Stimulated activated CD4-positive, alpha-beta T cell treated with anti-CD3 and anti-CD28 coated beads, Interleukin-1b, Interleukin-23, amount 100 ng/mL, for 4 hours (primary cell): ENCODE data around the gene RMRP.
"Not testable (repeated sequence)": the region's sequence is repeated elsewhere in the genome, so short reads cannot be mapped to it uniquely, and the experiment has no call there.

Experiments
- DNase-seq, 2 donors: peaks; one replicate each; pipeline ENCODE4 v3.0.0-alpha.2; 2020; ENCODE audit warnings: low read depth in 2 of 2

Gene RMRP

DNA sequence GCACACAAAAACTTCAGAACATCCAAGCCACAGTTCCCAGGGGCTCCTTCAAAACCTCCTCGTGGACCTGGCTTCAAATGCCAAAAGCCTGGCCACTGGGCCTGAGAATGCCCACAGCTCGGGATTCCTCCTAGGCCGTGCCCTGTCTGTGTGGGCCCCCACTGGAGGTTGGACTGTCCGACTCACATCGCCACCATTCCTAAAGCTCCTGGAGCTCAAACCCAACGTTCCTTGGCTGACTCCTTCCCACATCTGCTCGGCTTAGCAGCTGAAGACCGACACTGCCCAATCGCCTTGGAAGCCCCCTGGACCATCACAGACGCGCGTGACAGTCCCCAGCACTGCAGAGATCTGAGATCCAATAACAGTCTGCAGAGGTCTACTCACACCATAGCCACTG lies 14.8 kb downstream of the RMRP start:
- DNase-seq = no peak

DNA sequence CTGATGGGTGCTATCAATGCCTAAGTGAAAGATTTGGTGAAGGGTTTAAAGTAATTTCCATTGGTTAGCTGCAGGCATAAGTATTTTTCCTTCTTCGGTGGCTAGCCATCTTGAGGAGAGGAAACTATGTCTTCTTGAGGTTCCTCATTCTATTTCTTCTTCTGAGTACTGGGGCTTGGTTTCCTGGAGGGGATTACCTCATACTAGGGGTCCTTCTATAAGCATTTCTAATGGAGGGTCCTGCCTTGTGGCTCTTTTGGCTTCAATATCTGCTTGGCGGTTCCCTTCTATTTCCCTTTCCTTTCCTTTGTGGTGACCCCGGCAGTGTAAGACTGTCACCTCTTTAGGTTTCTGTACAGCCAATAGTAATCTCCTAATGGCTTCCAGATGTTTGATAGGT lies 16.3 kb downstream of the RMRP start:
- not testable (repeated sequence) for DNase-seq

GRCh38 chr9:35640431-35640830 lies 17.4 kb downstream of the RMRP start:
- DNase-seq = not testable (repeated sequence)

- no peak for DNase-seq
These were observed 18.2 kb downstream of the RMRP start for GRCh38 chr9:35639631-35640030.

DNA sequence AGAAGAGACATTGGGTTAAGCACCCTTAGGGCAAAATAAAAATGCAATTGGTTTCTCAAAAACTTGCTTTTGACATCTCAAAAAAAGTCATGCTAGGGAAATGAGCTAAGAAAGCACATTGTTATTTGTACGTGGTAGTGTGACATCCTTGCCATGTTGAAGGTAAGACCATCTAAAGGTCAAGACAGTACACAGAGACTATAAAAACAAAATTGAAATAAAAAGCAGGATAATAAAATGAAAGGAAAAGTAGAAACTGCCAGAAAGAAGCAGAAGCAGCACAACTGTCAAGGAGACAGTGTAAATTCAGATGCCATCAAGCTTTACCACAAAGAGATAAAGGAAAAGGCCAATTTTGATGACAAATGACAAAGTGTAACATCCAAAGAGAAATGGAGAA lies 18.6 kb downstream of the RMRP start:
- DNase-seq = not testable (repeated sequence)

GRCh38 chr9:35638751-35639150 lies 19.1 kb downstream of the RMRP start:
- not testable (repeated sequence) for DNase-seq

DNA sequence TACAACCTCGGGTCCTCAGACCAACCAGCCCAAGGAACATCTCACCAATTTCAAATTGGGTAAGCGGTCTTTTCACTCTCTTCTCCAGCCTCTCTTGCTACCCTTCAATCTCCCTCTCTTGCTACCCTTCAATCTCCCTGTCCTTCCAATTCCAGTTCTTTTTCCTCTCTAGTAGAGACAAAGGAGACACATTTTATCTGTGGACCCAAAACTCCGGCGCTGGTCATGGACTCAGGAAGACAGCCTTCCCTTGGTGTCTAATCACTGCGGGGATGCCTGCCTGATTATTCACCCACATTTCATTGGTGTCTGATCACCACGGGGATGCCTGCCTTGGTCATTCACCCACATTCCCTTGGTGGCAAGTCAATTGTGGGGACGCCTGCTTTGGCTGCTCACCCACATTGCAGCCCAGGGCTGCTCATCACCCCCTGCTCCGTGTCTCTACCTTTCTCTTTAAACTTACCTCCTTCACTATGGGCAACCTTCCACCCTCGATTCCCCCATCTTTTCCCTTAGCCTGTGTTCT lies 20.3 kb downstream of the RMRP start:
- not testable (repeated sequence) for DNase-seq

DNA sequence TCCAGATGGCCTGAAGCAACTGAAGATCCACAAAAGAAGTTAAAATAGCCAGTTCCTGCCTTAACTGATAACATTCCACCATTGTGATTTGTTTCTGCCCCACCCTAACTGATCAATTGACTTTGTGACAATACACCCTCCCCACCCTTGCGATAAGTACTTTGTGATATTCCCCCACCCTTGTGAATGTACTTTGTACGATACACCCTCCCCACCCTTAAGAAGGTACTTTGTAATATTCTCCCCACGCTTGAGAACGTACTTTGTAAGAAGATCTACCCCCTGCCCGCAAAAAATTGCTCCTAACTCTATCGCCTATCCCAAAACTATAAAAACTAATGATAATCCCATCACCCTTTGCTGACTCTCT lies 21.0 kb downstream of the RMRP start:
- DNase-seq = not testable (repeated sequence)

DNA sequence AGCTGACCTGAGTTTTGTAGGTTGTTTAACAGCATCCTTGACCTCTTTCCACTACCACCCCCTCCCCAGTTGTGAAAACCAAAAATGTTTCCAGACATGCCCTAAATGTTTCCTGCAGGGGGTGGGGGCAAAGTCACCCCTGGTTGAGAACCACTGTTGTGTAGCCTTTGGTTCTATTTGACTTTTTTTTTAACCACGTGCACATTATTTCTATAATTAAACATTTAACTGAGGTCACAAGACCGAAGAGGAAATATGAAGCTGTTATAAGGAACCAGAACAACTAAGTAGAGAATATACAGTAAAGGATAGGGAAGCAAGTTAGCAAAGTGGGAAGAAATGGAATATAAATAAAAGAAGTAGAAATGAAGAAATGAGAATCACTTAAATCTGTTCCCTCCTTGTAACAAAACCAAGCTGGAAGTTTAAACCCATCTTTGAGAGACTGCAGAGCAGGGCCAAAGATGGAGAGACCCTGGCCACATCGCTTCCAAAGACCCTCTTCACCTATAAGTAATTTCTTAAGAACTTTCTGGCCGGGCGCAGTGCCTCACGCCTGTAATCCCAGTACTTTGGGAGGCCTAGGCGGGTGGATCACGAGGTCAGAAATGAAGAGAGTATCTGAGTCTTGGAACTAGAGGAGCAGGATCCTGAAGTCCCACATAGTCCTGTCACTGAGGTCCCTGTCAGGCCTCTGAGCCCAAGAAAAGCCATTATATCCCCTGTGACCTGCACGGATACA lies 21.5 kb downstream of the RMRP start:
- no peak for DNase-seq

DNA sequence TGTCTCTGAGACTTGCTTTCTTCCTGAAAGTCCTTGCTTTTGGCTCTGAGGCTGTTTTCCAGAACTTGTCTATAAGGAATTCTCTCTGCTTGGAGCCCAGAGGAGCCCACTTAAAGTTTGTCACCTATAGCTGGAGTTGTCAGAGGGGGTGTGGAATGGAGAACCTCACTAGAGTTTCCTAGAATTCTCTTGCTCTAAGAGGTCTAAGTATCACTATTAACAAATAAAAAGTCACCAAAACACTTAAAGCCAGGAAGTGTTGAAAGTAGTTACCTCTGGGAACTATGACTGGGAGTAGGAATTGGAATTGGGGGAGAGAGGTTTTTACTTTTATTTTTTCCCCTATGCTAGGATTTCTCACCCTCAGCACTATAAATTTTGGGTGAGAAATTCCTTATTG lies 22.1 kb downstream of the RMRP start:
- no peak for DNase-seq

DNA sequence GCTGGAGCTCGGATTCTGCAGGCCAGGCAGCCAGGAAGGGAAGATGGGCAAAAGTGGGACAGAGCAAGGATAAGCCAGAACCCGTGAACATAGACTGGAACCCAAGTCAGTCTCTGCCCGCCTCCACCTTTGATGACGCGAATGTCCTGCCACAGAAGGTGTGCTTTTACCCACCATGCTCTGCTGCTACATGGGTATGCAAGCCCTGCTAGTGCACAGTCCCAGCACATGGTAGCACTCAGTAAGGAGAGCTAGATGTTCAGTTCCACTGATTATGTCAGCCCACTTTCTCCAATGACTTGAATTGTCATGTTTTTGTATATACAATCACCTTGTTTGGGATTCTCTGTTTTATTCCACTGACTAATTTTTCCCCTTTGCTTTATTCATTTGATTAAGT lies 28.2 kb downstream of the RMRP start:
- no peak for DNase-seq

DNA sequence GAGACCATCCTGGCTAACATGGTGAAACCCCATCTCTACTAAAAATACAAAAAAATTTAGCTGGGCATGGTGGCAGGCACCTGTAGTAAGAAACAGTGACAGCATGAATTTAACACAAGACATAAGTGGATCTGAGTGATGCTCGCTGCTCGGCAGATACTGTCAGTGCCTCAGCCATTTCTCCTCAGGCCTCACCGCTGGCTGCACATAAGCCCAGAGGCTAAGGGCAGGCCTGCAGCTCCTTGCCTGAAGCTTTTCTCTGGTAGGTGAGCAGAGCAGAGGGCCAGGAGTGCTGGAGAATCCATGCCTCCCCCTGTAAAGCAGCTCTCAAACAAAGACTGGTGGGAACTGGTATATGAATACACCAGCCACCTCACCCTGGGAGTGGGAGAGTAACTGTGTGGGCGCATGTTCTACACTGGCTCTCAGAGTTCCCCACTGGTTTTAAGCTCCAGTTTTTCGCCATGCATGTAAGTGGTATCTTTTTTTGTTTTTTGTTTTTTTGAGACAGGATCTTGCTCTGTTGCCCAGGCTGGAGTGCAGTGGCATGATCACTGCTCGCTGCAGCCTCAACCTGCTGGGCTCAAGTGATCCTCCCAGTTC lies 29.3 kb downstream of the RMRP start:
- DNase-seq = no peak

DNA sequence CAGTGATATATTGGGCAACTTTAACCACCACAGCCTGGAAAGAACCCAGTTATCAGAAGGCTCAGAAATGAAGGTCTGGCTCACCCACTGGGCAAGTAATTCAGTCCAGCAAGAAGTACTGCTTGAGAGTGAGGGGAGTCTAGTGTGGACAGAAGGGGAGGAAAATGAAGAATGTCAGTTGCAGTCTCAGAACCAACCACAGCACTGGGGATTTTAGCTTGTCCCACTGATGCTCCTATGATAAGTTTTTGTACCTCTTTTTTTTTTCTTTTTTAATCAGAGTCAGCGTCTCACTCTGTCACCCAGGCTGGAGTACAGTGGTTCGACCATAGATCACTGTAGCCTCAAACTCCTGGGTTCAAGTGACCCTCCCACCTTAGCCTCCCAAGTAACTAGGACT lies 30.2 kb downstream of the RMRP start:
- no peak for DNase-seq

DNA sequence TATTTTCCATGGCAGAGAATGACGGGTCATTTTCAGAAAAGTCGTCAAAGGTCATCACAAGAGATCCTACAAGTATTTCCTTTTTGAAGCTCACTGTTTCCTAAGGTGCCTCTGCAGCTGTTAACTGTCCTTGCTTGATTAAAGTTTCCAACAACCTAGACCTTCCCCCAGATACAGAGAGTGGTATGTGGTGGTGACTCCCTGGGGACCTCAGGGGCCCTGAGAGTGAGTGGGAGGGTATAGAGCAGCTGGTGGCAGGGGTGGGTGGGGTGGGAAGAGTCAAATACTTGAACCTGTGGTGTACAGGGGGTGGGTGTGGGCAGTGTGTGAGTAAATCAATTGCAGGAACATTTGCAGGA lies 38.0 kb downstream of the RMRP start:
- DNase-seq = no peak

- no peak for DNase-seq
These were observed 38.7 kb downstream of the RMRP start for GRCh38 chr9:35618854-35619799.

DNA sequence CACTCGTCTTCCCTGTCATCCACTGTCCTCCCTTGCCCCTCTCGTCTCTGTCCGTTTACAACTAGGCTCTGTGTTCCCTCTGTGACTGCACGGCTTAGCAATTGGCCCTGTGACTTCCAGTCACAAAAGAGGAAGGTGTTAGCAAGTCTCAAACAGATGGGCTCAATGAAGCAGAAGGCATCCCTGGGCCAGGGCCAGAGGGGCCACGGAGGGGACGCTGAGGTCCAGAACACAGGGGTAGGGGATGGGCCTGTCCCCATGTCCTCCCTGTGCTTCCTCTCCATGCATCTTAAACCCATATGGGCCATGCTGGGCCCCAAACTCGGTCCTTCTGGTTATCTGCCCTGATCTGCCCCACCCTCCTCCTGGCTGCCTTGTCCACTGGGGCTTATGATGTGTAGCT lies 39.5 kb downstream of the RMRP start, which contains the start of gene CD72:
TSS of gene CD72 (minus strand) at position 89 of the 403 bp plus-strand sequence. CDS start 110 bp downstream, outside the sequence.
- DNase-seq = no peak

- DNase-seq = no peak
These were observed 40.3 kb downstream of the RMRP start for GRCh38 chr9:35617548-35617947.

- peak; percentile 21 to 50 for DNase-seq
These were observed 40.9 kb downstream of the RMRP start for GRCh38 chr9:35616681-35617459.

DNA sequence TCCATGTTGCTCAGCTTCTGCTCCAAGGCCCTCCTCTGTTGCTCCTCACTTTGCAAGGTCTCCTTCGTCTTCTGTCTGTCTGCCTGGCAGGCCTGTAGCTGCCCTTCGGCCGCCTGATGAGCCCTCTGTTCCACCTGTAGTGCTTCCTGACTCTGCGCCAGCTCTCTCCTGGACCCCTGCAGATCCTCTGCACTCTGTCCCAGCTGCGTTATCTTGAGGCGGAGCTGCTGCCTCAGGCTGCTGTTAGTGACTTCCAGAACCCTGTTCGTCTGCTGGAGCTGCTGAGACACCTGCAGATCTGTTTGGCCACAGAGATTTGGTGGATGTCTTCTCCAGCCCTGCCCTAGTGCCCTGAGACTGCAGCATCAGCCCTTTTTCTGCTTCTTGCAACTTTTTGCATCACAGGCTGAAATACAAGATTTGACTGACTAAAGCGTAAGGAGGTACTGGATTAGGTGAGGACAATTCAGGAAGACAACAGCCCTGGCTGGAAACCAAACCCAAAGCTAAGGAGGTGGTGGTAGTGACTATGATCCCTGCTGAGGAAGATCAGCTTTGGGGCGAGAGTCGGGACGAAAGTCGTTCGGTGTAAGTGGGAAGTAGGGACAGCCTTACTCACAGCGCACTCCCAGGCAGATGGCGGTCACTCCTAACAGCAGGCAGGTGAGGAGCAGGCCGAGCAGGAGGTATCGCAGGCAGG lies 41.7 kb downstream of the RMRP start:
- no peak for DNase-seq

DNA sequence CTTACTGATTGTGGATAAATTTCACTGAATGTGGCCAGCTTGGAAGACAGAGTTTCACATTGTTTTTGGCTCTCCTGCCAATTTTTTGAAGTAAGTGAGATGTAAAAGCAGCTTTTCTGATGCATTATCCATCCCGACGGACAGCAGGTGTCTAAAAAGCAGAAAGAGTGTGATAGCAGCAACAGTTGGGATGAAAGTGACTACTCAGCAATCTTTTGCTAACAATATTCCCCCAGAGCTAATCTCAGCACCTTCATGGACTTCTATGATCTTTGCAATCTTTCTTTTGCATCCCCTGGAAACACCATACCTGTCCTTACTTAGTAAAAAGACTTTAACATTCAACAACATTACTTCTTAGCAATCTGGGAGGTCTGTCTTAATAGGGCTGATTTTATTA lies 45.0 kb downstream of the RMRP start:
- no peak for DNase-seq

DNA sequence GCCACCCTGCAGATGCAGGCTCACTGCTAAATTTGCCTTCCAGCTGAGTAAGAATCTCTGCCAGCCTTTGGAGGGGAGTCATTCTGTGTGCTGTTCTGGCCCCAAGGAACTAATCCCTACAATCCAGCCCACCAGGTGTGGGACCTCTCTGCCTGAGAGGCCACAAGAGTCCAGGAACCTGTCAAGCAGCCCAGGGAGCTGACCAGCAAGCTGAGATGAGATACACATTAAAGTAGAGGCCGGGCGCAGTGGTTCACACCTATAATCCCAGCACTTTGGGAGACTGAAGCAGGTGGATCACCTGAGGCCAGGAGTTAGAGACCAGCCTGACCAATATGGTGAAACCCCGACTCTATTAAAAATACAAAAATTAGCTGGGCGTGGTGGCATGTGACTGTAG lies 45.8 kb downstream of the RMRP start:
- DNase-seq = not testable (repeated sequence)
